Measurements from ENCODE around the gene MFAP2. TPM values are rescaled to one million over a fixed set of nuclear protein-coding genes. Genes with fewer than 3 reads are reported as not detected.

MFAP2 gene
- total and polyA plus RNA-seq, 2 of the 8 experiments (the other 6 are each of a cell fraction or from before 2014, with no cell fraction given), result 172 to 326 TPM

DNA sequence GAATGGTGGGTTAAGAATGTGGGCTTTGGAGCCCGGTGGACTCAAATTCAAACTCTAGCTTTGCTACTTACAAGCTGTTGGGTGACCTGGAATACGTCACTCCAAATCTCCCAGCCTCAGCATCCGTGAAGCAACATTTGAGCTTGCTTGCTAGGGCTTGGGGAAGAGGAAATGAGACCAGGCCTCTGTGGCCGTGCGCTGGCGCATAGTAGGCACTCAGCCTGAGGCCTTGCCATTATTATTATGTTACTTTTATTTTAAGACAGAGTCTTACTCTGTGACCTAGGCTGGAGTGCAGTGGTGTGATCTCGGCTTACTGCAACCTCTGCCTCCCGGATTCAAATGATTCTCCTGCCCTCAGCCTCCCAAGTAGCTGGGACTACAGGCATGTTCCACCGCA lies 12.3 kb upstream of the MFAP2 start:
- no peak overlapping the region for H3K56ac ChIP-seq (replicated peaks; ENCODE audit: insufficient read length, low read depth, low read length)

More for the DNA sequence above, 12.3 kb upstream of the MFAP2 start:
- ChIA-PET POLR2A (ENCODE audit: partially characterized antibody) (interaction anchor here (0.8 to 1.9 kb wide), 7 partner anchors 10 to 63 kb away, joined by 3 to 6 read pairs (median 3); no protein-coding TSS in a partner anchor), CTCF (ENCODE audit: partially characterized antibody) (interaction anchor here (0.6 to 1.6 kb wide), 8 partner anchors 10 to 289 kb away, joined by 3 to 5 read pairs (median 4); no protein-coding TSS in a partner anchor)
- H3K4me3 ChIP-seq (ENCODE audit: extremely low read depth in 1 of 4, insufficient read depth in 2 of 4, low read depth in 3 of 4, low read length in 4 of 4), result no peak overlapping the region
- H3K23me2 ChIP-seq (ENCODE audit: low read depth, low read length), result no peaks in the 10 kb centered on the region
- no peak overlapping the region for H2AK5ac ChIP-seq (ENCODE audit: low read depth, low read length)
- no peak overlapping the region for H3K9ac ChIP-seq (replicated peaks in 1 of 4; ENCODE audit: extremely low read depth in 1 of 4, low read depth in 3 of 4, low read length in 3 of 4)
- no peak overlapping the region for H4K5ac ChIP-seq (ENCODE audit: insufficient read length, low read depth, low read length)
- no peak overlapping the region for H2BK120ac ChIP-seq (replicated peaks; ENCODE audit: low read depth, low read length)
- H3K27me3 ChIP-seq (replicated peaks in 1 of 4; ENCODE audit: control insufficient read depth in 3 of 4, extremely low read depth in 1 of 4, insufficient read depth in 3 of 4, low read length in 3 of 4), result no peaks in the 10 kb centered on the region
- H3K36me3 ChIP-seq (ENCODE audit: control insufficient read depth in 2 of 4, insufficient read depth in 4 of 4, low read length in 3 of 4), result peaks cover 2 to 11% (median 7%) of the 10 kb centered on the region in 4 experiments; a peak in 5 of 8 replicates
- no peak overlapping the region for H4K91ac ChIP-seq (replicated peaks; ENCODE audit: insufficient read length, low read length)
- H2BK12ac ChIP-seq (ENCODE audit: low read depth, low read length), result no peak overlapping the region
- TF ChIP-seq ASH2L (IDR thresholded peaks at IDR 0.05; ENCODE audit: low read length), result no peak
- TF ChIP-seq HDAC2 (IDR thresholded peaks at IDR 0.05; ENCODE audit: borderline replicate concordance in 1 of 2, low read depth in 2 of 2, low read length in 2 of 2), result no peak
- no peak for TF ChIP-seq RAD21 (IDR thresholded peaks at IDR 0.05 in 1 of 2, conservative IDR thresholded peaks at IDR 0.05 in 1 of 2; ENCODE audit: low read depth in 2 of 2, low read length in 2 of 2)
- no peak overlapping the region for H2AFZ ChIP-seq (ENCODE audit: low read length)
- 90% methylated on average over 9 of the region's 9 CpGs; no CpG with 5 or more reads in 1 of the 2 experiments for WGBS, 2 experiments (ENCODE audit: extremely low coverage in 1 of 2, insufficient coverage in 1 of 2, insufficient read length in 1 of 2, insufficient replicate concordance in 2 of 2, low coverage in 1 of 2, low lambda C conversion rate in 2 of 2, missing lambda C conversion rate in 1 of 2)
- no peaks in the 10 kb centered on the region for H3K79me1 ChIP-seq (ENCODE audit: low read depth, low read length)
- H3K4me2 ChIP-seq (ENCODE audit: insufficient read depth in 1 of 2, low read depth in 2 of 2, low read length in 2 of 2), result no peak overlapping the region
- no peak overlapping the region; the same call in 1 of the 2 replicates for H4K8ac ChIP-seq (ENCODE audit: extremely low read depth, insufficient read depth, low read length)
- DNase-seq (ENCODE audit: low read depth in 1 of 2, low spot score in 2 of 2) (peak in 1 of 2 experiments; percentile 37), FAIRE-seq (no peak)
- no peak overlapping the region for H3K4ac ChIP-seq (replicated peaks; ENCODE audit: insufficient read length, low read depth, low read length)
- H2BK20ac ChIP-seq (ENCODE audit: low read length), result no peak overlapping the region
- H2BK15ac ChIP-seq (ENCODE audit: low read length), result no peak overlapping the region
- no peaks in the 10 kb centered on the region for H3K9me3 ChIP-seq (ENCODE audit: insufficient read depth in 2 of 2, low read depth in 1 of 2, low read length in 1 of 2)
- H2BK5ac ChIP-seq (ENCODE audit: low read depth, low read length), result no peak overlapping the region
- peaks cover 0 to 3% of the 10 kb centered on the region in 2 experiments for H4K20me1 ChIP-seq (replicated peaks in 1 of 2; ENCODE audit: control insufficient read depth in 1 of 2, insufficient read depth in 2 of 2, low read length in 2 of 2)
- no peak overlapping the region for H3K18ac ChIP-seq (ENCODE audit: extremely low read depth, low read length)
- no peak overlapping the region for H3K27ac ChIP-seq (ENCODE audit: low read depth, low read length)
- H3K23ac ChIP-seq (ENCODE audit: insufficient read length), result no peak overlapping the region
- H3K4me1 ChIP-seq (replicated peaks in 1 of 4; ENCODE audit: control insufficient read depth in 3 of 4, insufficient read depth in 4 of 4, low read length in 3 of 4), result no peaks in the 10 kb centered on the region
- no peak overlapping the region for H3K14ac ChIP-seq (ENCODE audit: insufficient read length)
- no peaks in the 10 kb centered on the region for H3K79me2 ChIP-seq (ENCODE audit: control insufficient read depth in 1 of 2, insufficient read depth in 2 of 2, low read length in 2 of 2)
